Gastrocnemius medialis (tissue), 4 donors: ENCODE measurements around the gene TTC32. TPM values are rescaled to one million over a fixed set of nuclear protein-coding genes. Genes with fewer than 3 reads are reported as not detected.

ENCODE experiments used
- ATAC-seq, 2 donors: fragments of 150-250 bp; one replicate each; pipeline ENCODE4 v1.9.1; 2016
- DNase-seq, 2 donors: peaks; one replicate each; pipeline ENCODE4 v3.0.0-alpha.2; 2019
- H3K27ac ChIP-seq, 4 donors: fragments of 200-600 bp; sonication (generic); 1 replicate in 1 of 4; 2 replicates in 3 of 4; pipeline ENCODE4 v1.5.1; 2016 to 2018; ENCODE audit warnings: mild to moderate bottlenecking in 2 of 4, moderate library complexity in 1 of 4
- H3K27me3 ChIP-seq, 3 donors: fragments of 200-600 bp; sonication (generic) in 2 of 3; 1 replicate in 1 of 3; 2 replicates in 2 of 3; pipeline versions ENCODE4 v1.5.1 to v1.6.0; 2016 to 2019; ENCODE audit warnings: mild to moderate bottlenecking in 1 of 3, moderate library complexity in 1 of 3
- H3K36me3 ChIP-seq, 2 donors: fragments of 200-600 bp; sonication (generic) in 1 of 2; one replicate each; pipeline ENCODE4 v1.5.1; 2017 to 2018
- H3K4me1 ChIP-seq, 2 donors: fragments of 200-600 bp; sonication (generic) in 1 of 2; one replicate each; pipeline ENCODE4 v1.5.1; 2016 to 2017; ENCODE audit warnings: mild to moderate bottlenecking in 2 of 2
- H3K4me3 ChIP-seq, 4 donors: fragments of 200-600 bp; sonication (generic) in 3 of 4; 1 replicate in 1 of 4; 2 replicates in 3 of 4; pipeline ENCODE4 v1.5.1; 2016 to 2019; ENCODE audit warnings: mild to moderate bottlenecking in 2 of 4
- H3K9me3 ChIP-seq, 3 donors: fragments of 200-600 bp; sonication (generic) in 2 of 3; 1 replicate in 1 of 3; 2 replicates in 2 of 3; pipeline ENCODE4 v1.5.1; 2016 to 2019
- CTCF ChIP-seq, 5 experiments: fragments of 450-650 bp in 3 of 5; fragments of 200-600 bp in 2 of 5; sonication (generic) in 2 of 5; IDR thresholded peaks in 4 of 5; conservative IDR thresholded peaks in 1 of 5; 1 replicate in 4 of 5; 2 replicates in 1 of 5; pipeline ENCODE4 v1.5.1; 2016 to 2019; ENCODE audit warnings: antibody characterized with exemption in 5 of 5, mild to moderate bottlenecking in 3 of 5, moderate library complexity in 3 of 5
- POLR2A ChIP-seq, 2 donors: fragments of 450-650 bp; IDR thresholded peaks; one replicate each; pipeline ENCODE4 v1.6.1; 2017; ENCODE audit warnings: antibody characterized with exemption in 2 of 2, mild to moderate bottlenecking in 2 of 2, moderate library complexity in 2 of 2
- in situ Hi-C, 4 donors: fragments of 200-750 bp; cut with MboI; loops; one replicate each; pipeline versions ENCODE4 v1.15.0 to v1.8.0; 2017; ENCODE audit warnings: low sequenced_read_pairs in 4 of 4
- intact Hi-C: fragments of 100-400 bp; cut with DNase I; formaldehyde crosslinking; loops from one replicate; pipeline ENCODE4 v1.15.1; 2023; ENCODE audit warnings: low total_unique reads
- total RNA-seq, 4 donors: library from RNA; depleted of rRNA; stranded (reverse); fragments of >200 nt; gene quantifications; one replicate each; pipeline versions ENCODE4 v1.1.0 to v1.2.3, GENCODE V29; 2016

TTC32 gene
- total RNA-seq, 4 donors from 2014 or later, result 6.6 to 19.6 (median 10.7) TPM

GRCh38 chr2:19847486-19847885 lies 54.3 kb downstream of the TTC32 start:
- ATAC-seq (no peak), DNase-seq (no peak)
- Histone ChIP-seq H3K27ac (no peak overlapping the region), H3K4me1 (no peaks in the 10 kb centered on the region), H3K36me3 (no peaks in the 10 kb centered on the region), H3K4me3 (no peak overlapping the region), H3K9me3 (no peaks in the 10 kb centered on the region), H3K27me3 (no peaks in the 10 kb centered on the region)
- intact Hi-C loops (no loop called here), in situ Hi-C loops (no loop called here)
- no peak for TF ChIP-seq POLR2A (IDR thresholded peaks at IDR 0.05)
- TF ChIP-seq CTCF (IDR thresholded peaks at IDR 0.05 in 4 of 5, conservative IDR thresholded peaks at IDR 0.05 in 1 of 5), result no peak

Other genes with a start within 250 kb of the TTC32 start
- 1 to 10 TPM; 3.3 to 4.5 (median 3.7) TPM for gene WDR35, start 88.1 kb upstream of the TTC32 start, total RNA-seq
- under 1 TPM in 3 of 4 donors, not detected in 1; 0.26 to 0.35 (median 0.34) TPM for gene MATN3, start 110.7 kb upstream of the TTC32 start, total RNA-seq
- 10 to 100 TPM; 53.8 to 62.3 (median 57.4) TPM for gene LAPTM4A, start 149.6 kb upstream of the TTC32 start, total RNA-seq